Measurements from ENCODE around the gene ETV5.

The ETV5 gene

GRCh38 chr3:186108941-186109865 lies at the start of gene ETV5:
Gene ETV5, minus strand, starts transcription at chr3:186109089. Its CDS starts 3,221 bp downstream, at chr3:186105868.
- peak; percentile 99 for DNase-seq (ENCODE audit: low read depth in 2 of 2)

DNA sequence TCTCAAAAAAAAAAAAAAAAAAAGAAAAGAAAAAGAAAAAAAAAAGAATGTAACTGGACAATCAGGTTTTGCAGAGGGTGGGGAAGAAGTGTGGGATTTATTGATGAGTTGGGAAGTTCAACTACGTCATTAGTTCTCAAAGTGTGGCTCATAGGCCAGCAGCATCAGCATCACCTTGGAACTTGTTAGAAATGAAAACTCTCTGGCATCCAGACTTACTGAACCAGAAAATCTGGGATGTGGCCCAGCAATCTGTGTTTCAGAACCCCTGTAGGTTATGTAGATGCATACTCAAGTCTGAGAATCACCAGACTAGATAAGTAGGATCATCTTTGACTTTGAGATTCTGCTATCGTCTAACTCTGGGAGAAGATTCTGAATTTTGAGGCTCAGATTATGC lies 45.8 kb upstream of the ETV5 start:
- no peak for DNase-seq (ENCODE audit: low read depth in 2 of 2)

GRCh38 chr3:186152889-186153292 lies 44.0 kb upstream of the ETV5 start:
- no peak for DNase-seq (ENCODE audit: low read depth in 2 of 2)

- DNase-seq (ENCODE audit: low read depth in 2 of 2), result no peak
These were observed 43.5 kb upstream of the ETV5 start for GRCh38 chr3:186152361-186152798.

- DNase-seq (ENCODE audit: low read depth in 2 of 2), result no peak
These were observed 42.4 kb upstream of the ETV5 start for GRCh38 chr3:186151077-186151971.

- no peak for DNase-seq (ENCODE audit: low read depth in 2 of 2)
These were observed 41.3 kb upstream of the ETV5 start for GRCh38 chr3:186150041-186150830.

DNA sequence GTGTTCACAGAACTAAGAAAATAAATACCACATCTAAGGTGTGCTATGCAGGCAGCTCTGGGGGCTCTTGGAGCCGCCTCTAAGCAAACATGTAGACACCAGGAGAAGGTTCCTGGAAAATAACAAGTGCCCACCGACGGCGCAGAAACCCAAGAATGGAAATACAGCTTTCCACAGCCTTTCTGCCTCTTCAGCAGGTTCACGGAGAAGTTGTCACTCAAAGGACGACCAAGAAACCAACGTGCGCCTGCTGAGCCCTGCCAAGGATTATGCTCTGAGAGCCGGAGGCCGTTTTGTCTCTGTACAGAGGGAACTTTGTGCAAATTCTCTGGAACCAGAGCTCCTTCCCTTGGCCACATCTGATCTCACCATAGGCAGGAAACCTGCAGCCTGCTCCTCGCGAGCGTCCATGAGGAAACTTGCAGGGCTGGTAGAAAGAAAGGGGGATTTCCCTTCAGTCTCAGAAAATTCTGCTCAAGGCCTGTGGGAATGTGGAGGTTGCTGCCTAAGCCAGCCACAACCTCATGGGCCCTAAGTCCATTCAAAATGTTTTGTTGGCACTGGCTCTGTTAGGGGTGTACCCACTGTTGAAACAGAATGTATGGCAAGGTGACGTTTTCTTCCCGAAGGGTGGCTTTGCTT lies 40.6 kb upstream of the ETV5 start:
- DNase-seq (ENCODE audit: low read depth in 2 of 2), result no peak

DNA sequence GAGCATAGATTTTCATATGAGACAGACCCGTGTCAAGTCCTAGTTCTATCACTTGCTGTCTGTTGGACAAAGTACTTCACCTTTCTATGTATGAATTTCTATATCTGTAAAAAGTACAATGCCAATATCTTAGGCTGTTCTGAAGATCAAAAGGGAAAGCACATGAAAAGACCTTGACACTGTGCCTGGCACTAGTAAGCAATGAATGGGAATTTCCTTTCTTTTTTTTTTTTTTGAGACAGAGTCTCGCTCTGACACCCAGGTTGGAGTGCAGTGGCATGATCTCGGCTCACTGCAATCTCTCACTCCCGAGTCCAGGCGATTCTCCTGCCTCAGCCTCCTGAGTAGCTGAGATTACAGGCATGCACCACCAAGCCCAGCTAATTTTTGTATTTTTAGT lies 35.4 kb upstream of the ETV5 start:
- no peak for DNase-seq (ENCODE audit: low read depth in 2 of 2)

DNA sequence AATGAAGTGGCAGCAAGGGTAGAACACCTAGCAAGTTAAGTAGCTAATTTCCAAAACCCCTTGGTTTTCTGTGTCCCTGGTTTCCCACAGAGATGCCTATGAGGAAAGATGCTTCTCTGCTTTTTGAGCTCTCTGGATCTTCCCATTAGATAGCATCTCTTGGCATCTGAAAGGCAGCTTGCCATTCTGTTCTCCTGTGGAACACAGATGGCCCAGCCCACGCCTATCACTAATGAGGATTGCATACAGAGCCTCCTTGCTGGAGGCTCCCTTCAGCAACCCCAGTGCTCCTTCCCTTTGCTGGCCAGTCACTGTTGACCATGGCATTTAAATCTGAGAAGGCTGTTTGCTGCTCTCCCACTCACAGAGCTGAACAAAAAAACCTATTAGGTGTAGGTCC lies 34.4 kb upstream of the ETV5 start:
- DNase-seq (ENCODE audit: low read depth in 2 of 2), result no peak

DNA sequence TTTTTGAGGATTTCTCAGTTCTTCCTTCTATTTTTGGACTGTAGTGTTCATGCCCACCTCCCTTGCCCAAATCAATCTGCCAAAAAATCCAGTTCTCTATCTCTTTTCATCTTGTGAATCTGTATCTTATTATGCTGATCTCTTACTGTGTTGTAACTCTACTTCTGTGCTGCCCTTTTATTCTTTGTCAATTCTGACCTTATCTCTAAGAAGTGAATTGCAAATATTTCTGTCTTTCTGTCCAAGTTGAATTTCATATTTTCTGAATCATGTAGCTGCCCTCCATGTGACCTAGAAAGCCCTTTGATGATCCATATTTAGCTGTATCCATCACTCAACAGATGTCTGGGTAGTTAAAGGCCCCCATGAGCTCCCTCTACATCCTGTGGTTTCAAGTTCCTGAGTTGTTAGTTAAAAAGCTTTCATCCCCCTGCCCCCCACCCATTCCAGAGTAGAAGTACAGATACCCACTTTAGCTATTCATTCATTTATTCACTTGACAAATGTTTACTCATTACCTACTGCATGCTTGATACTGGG lies 33.6 kb upstream of the ETV5 start:
- DNase-seq (ENCODE audit: low read depth in 2 of 2), result peak; percentile 9 to 15

GRCh38 chr3:186141790-186142189 lies 32.9 kb upstream of the ETV5 start:
- no peak for DNase-seq (ENCODE audit: low read depth in 2 of 2)

GRCh38 chr3:186138272-186138981 lies 29.5 kb upstream of the ETV5 start:
- DNase-seq (ENCODE audit: low read depth in 2 of 2), result no peak

DNA sequence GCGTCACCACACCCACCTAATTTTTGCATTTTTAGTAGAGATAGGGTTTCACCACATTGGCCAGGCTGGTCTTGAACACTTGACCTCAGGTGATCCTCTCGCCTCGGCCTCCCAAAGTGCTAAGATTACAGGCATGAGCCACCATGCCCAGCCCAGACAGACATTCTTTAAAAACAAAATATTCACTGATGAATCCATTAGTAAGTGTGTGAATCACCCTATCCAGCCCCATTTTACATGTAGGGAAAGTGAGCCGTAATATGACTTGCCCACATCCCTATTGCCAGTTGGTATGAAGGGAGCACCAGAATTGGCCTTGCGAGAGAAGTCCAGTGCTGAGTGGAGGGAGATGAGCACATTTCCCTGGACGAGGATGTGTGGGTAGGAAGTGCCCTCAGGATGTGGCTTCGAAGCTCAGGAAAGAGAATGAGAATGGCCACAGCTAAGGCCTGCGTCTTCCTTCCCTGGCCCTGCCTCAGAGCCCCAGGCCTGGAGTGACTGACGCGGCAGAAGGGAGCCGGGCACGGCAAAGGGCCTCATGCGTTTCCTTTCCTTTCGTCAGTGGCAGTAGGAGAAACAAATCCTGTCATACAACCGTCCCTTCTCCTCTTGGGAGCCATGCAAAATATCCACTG lies 28.3 kb upstream of the ETV5 start:
- DNase-seq (ENCODE audit: low read depth in 2 of 2), result no peak

- DNase-seq (ENCODE audit: low read depth in 2 of 2), result no peak
These were observed 25.1 kb upstream of the ETV5 start for GRCh38 chr3:186133980-186134379.

- no peak for DNase-seq (ENCODE audit: low read depth in 2 of 2)
These were observed 23.6 kb upstream of the ETV5 start for GRCh38 chr3:186132487-186132886.

DNA sequence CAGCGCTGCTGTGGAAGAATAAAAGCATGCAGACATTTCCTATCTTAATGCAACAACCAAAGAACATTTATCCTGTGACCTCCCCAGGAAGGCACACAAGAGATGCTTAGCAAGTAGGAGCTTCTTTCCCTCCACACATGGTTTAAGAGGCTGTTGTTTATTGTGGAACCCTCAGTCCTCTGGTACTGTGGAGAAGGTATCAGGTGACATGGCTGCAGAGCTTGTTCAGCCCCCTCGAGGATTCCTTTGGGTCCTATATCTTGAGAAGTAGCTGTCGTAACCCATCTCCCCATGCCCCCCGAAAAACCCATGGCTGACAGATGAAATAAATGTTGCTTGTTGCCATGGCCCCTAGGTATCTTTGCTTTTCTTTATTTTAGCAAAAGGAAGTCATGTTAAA lies 20.3 kb upstream of the ETV5 start:
- DNase-seq (ENCODE audit: low read depth in 2 of 2), result no peak

GRCh38 chr3:186128158-186128557 lies 19.3 kb upstream of the ETV5 start:
- DNase-seq (ENCODE audit: low read depth in 2 of 2), result no peak

DNA sequence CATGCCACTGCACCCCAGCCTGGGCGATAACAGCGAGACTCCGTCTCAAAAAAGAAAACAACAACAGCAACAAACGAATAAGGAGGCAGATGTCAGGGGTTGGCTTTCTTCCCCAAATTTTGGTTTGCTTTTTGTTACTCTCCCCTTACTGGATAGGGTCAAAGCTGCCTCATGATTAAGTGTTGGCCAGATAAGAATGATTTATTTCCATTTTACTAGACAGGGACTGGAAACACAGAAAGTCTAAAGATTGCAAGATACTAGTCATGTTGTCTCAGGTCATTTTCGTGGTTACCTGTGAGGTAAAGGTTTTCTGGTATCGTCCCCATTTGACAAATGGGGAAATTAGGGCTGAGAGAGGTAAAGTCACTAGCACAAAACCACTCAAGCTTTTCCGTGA lies 18.6 kb upstream of the ETV5 start:
- DNase-seq (ENCODE audit: low read depth in 2 of 2), result no peak

GRCh38 chr3:186125118-186125517 lies 16.2 kb upstream of the ETV5 start:
- DNase-seq (ENCODE audit: low read depth in 2 of 2), result no peak

DNA sequence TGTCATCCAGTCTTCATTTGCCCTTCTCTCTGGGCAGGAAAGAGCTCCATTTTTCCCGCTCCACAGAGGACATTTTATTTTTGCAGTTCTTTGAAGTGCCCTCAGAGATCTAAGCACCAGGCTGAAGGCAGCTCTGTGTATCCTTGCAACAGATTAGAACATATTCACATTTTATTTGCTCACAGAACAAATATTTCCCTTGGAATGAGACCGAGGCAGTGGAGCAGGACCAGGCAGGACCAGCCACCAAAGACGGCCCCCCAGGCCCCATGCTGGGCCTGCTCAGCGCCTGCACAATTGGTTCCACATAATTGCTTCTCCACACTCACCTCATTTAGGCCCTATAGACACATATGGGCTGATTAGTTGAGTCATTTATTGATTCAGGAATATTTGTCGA lies 15.7 kb upstream of the ETV5 start:
- no peak for DNase-seq (ENCODE audit: low read depth in 2 of 2)

Measured in fibroblast of skin of left biceps (primary cell).